Suprapubic skin (tissue), 4 donors: ENCODE measurements around the gene ARHGEF12. TPM values are rescaled to one million over a fixed set of nuclear protein-coding genes. Genes with fewer than 3 reads are reported as not detected.

ENCODE experiments used
- DNase-seq, 2 donors: peaks; one replicate each; pipeline ENCODE4 v3.0.0-alpha.2; 2019; ENCODE audit warnings: low spot score in 2 of 2
- H3K27ac ChIP-seq: fragments of 200-600 bp; sonication (generic); one replicate; pipeline ENCODE4 v1.5.1; 2019
- H3K27me3 ChIP-seq: fragments of 200-600 bp; sonication (generic); one replicate; pipeline ENCODE4 v1.5.1; 2019
- H3K36me3 ChIP-seq: fragments of 200-600 bp; sonication (generic); one replicate; pipeline ENCODE4 v1.5.1; 2019
- H3K4me1 ChIP-seq: fragments of 200-600 bp; sonication (generic); one replicate; pipeline ENCODE4 v1.5.1; 2019
- H3K4me3 ChIP-seq: fragments of 200-600 bp; sonication (generic); one replicate; pipeline ENCODE4 v1.5.1; 2019; ENCODE audit warnings: mild to moderate bottlenecking
- H3K9me3 ChIP-seq: fragments of 200-600 bp; sonication (generic); one replicate; pipeline ENCODE4 v1.5.1; 2019
- EP300 ChIP-seq: sonication (generic); formaldehyde crosslinking; IDR thresholded peaks from one replicate; pipeline ENCODE4 v1.6.1; 2017; ENCODE audit warnings: antibody characterized with exemption
- POLR2A ChIP-seq, 2 donors: fragments of 450-650 bp; IDR thresholded peaks; one replicate each; pipeline ENCODE4 v1.6.1; 2017; ENCODE audit warnings: antibody characterized with exemption in 2 of 2, mild to moderate bottlenecking in 2 of 2, moderate library complexity in 2 of 2
- POLR2AphosphoS5 ChIP-seq, 3 donors: sonication (generic); formaldehyde crosslinking; IDR thresholded peaks; one replicate each; pipeline ENCODE4 v1.6.1; 2017; ENCODE audit warnings: antibody characterized with exemption in 3 of 3
- WGBS: methylation state at CpG from one replicate; pipeline ENCODE4 v1.1.5; 2018; 5-methylcytosine and 5-hydroxymethylcytosine counted together
- total RNA-seq, 4 donors: library from RNA; depleted of rRNA; stranded (reverse); fragments of >200 nt; gene quantifications; one replicate each; pipeline ENCODE4 v1.1.0, GENCODE V29; 2016
- TF ChIP-seq, protein P1 (sequence below), 2 donors: fragments of 200-600 bp in 1 of 2; fragments of 450-650 bp in 1 of 2; sonication (generic) in 1 of 2; IDR thresholded peaks; one replicate each; pipeline ENCODE4 v1.5.1; 2016 to 2019; ENCODE audit warnings: antibody characterized with exemption in 2 of 2, mild to moderate bottlenecking in 1 of 2, moderate library complexity in 1 of 2

Gene ARHGEF12, protein sequence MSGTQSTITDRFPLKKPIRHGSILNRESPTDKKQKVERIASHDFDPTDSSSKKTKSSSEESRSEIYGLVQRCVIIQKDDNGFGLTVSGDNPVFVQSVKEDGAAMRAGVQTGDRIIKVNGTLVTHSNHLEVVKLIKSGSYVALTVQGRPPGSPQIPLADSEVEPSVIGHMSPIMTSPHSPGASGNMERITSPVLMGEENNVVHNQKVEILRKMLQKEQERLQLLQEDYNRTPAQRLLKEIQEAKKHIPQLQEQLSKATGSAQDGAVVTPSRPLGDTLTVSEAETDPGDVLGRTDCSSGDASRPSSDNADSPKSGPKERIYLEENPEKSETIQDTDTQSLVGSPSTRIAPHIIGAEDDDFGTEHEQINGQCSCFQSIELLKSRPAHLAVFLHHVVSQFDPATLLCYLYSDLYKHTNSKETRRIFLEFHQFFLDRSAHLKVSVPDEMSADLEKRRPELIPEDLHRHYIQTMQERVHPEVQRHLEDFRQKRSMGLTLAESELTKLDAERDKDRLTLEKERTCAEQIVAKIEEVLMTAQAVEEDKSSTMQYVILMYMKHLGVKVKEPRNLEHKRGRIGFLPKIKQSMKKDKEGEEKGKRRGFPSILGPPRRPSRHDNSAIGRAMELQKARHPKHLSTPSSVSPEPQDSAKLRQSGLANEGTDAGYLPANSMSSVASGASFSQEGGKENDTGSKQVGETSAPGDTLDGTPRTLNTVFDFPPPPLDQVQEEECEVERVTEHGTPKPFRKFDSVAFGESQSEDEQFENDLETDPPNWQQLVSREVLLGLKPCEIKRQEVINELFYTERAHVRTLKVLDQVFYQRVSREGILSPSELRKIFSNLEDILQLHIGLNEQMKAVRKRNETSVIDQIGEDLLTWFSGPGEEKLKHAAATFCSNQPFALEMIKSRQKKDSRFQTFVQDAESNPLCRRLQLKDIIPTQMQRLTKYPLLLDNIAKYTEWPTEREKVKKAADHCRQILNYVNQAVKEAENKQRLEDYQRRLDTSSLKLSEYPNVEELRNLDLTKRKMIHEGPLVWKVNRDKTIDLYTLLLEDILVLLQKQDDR (N-terminal part only)
- total RNA-seq, result 100 to 1,000 TPM; 107 to 222 (median 138) TPM

DNA sequence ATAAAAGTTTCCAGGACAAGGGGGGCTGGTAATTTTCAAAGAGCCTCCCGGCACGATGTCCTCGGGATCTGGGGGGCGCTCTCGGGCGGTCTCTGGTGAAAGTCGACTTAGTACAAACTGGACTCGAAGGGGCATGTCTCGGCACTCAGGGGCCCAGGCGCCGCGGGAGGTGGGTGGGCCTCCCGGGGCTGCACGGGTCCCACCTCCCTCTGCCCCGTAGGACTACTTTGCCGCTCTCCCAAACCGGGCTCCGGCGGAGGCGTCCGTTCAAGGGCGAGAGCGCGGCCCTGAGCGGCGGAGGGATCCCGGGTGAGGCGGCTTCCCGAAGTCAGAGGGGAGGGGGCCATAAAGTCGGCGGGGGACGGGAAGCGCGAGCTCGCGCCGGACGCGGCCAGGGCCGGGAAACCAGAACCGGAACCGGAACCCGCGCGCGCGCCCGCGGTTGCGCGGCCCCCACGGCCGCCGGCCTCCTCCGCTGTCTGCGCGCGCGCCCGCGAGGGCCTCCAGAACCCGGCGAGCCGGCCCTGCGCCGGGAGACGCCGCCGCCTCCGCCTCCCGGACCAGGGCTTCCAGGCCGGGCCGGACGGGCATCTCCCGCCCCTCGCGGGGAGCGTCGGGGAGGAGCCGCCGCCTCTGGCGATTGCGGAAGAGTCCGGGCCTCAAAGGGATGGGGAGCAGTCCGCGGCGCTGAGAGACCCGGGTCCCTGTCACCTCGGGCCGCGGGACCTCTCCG lies at the start of gene ARHGEF12:
Gene ARHGEF12 (plus strand): TSS at position 506 of the 733 bp plus-strand sequence. CDS start 831 bp downstream, outside the sequence.
- H3K4me1 ChIP-seq, result peaks cover 56% of the 10 kb centered on the region
- H3K9me3 ChIP-seq, result no peaks in the 10 kb centered on the region
- H3K27ac ChIP-seq, result peak within 1 kb of the TSS; percentile 99
- WGBS, result 0% methylated on average over 7 of the region's 92 CpGs
- no peaks in the 10 kb centered on the region for H3K27me3 ChIP-seq
- DNase-seq, result peak; percentile 96 to 97
- H3K36me3 ChIP-seq, result no peaks in the 10 kb centered on the region
- TF ChIP-seq POLR2AphosphoS5 (IDR thresholded peaks at IDR 0.05), result peak in 1 of 3 donors; percentile 92
- no peak for TF ChIP-seq EP300
- TF ChIP-seq, protein P1, sequence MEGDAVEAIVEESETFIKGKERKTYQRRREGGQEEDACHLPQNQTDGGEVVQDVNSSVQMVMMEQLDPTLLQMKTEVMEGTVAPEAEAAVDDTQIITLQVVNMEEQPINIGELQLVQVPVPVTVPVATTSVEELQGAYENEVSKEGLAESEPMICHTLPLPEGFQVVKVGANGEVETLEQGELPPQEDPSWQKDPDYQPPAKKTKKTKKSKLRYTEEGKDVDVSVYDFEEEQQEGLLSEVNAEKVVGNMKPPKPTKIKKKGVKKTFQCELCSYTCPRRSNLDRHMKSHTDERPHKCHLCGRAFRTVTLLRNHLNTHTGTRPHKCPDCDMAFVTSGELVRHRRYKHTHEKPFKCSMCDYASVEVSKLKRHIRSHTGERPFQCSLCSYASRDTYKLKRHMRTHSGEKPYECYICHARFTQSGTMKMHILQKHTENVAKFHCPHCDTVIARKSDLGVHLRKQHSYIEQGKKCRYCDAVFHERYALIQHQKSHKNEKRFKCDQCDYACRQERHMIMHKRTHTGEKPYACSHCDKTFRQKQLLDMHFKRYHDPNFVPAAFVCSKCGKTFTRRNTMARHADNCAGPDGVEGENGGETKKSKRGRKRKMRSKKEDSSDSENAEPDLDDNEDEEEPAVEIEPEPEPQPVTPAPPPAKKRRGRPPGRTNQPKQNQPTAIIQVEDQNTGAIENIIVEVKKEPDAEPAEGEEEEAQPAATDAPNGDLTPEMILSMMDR (IDR thresholded peaks at IDR 0.05), result no peak
- peak; percentile 61 to 82 for TF ChIP-seq POLR2A (IDR thresholded peaks at IDR 0.05)
- H3K4me3 ChIP-seq, result peak within 1 kb of the TSS; percentile 86

DNA sequence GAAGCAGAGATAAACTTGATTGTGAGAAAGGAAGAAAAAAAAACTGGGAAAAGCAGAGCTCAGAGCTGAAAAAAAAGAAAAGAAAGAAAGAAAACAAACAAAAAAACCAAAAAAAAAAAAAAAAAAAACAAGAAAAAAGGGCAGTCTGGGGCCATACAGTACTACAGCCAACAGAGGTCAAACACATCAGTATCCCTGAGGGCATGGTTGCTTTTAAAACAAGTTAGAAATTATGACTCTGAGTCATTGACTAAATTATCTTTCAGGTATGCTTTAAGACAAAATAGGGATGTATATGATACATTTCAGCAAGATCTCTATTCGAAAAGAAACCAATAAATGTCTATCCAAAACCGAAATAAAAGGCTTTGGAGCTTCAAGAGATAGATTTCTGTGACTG lies 48.2 kb upstream of the ARHGEF12 start:
- Histone ChIP-seq H3K27me3 (no peaks in the 10 kb centered on the region), H3K4me1 (peaks cover 15% of the 10 kb centered on the region), H3K4me3 (no peak overlapping the region), H3K36me3 (no peaks in the 10 kb centered on the region), H3K9me3 (no peaks in the 10 kb centered on the region), H3K27ac (no peak overlapping the region)
- no peak for TF ChIP-seq EP300
- TF ChIP-seq, protein P1 (IDR thresholded peaks at IDR 0.05), result no peak
- no peak for TF ChIP-seq POLR2A (IDR thresholded peaks at IDR 0.05)
- TF ChIP-seq POLR2AphosphoS5 (IDR thresholded peaks at IDR 0.05), result no peak
- DNase-seq, result no peak
- WGBS, result 69% methylated on average over 2 of the region's 2 CpGs

DNA sequence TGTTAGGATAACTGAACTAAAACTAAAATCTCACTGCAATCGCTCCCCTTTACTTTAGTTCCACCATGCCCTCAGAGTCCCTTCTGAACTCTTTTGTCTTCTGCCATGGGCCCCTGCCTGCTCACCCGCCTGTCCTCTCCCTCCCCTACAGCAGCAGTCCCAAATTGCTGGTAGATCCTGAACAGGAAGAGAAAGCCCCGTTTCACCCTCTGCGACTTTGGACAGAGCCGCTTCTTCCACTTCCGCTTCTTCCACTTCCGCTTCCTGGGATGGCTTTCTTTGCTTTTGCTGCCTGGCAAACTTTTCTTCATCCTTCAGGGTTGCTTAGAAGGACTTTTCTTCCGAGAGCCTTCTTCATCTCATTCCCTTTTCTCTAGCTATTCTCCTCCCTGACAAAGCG lies 46.8 kb upstream of the ARHGEF12 start:
- no peaks in the 10 kb centered on the region for H3K36me3 ChIP-seq
- H3K4me3 ChIP-seq, result no peak overlapping the region
- no peaks in the 10 kb centered on the region for H3K9me3 ChIP-seq
- no peak for DNase-seq
- H3K4me1 ChIP-seq, result peaks cover 27% of the 10 kb centered on the region
- no peak overlapping the region for H3K27ac ChIP-seq
- H3K27me3 ChIP-seq, result no peaks in the 10 kb centered on the region
- TF ChIP-seq POLR2AphosphoS5 (IDR thresholded peaks at IDR 0.05), result no peak
- TF ChIP-seq POLR2A (IDR thresholded peaks at IDR 0.05), result no peak
- TF ChIP-seq EP300, result no peak
- TF ChIP-seq, protein P1 (IDR thresholded peaks at IDR 0.05), result no peak
- 73% methylated on average over 9 of the region's 9 CpGs for WGBS

DNA sequence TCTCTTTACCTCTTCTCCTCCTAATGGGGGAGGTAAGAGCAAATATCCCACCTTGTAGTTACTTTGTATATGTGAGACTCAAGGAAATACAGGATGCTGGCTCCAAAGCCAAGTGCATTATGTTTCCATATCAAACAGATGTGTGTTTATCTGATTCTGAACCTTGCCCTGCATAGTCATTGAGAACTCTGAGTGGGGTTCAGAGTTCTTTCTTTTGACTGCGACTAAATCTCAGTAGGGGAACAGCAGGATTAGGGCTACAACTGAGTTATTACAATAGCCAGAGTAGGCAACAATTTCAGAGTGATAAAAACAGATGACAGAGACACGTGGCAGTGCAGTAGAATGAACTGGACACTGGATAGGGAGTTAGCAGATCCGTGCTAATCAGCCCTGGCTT lies 45.3 kb upstream of the ARHGEF12 start:
- WGBS, result 68% methylated on average over 3 of the region's 3 CpGs
- H3K27me3 ChIP-seq, result no peaks in the 10 kb centered on the region
- H3K4me3 ChIP-seq, result no peak overlapping the region
- peaks cover 38% of the 10 kb centered on the region for H3K4me1 ChIP-seq
- H3K27ac ChIP-seq, result no peak overlapping the region
- no peaks in the 10 kb centered on the region for H3K9me3 ChIP-seq
- no peaks in the 10 kb centered on the region for H3K36me3 ChIP-seq
- DNase-seq, result no peak
- no peak for TF ChIP-seq POLR2A (IDR thresholded peaks at IDR 0.05)
